NT2/D1 (cell line): ENCODE data around the gene MVK.

Experiments used
- YY1 ChIP-seq: IDR thresholded peaks from 2 replicates; pipeline ENCODE4 v1.6.1; 2011; ENCODE audit not compliant: insufficient read length, insufficient read depth
- ZNF274 ChIP-seq: IDR thresholded peaks from 2 replicates; pipeline ENCODE4 v1.6.1; 2011; ENCODE audit warnings: mild to moderate bottlenecking, low read depth, low read length

DNA sequence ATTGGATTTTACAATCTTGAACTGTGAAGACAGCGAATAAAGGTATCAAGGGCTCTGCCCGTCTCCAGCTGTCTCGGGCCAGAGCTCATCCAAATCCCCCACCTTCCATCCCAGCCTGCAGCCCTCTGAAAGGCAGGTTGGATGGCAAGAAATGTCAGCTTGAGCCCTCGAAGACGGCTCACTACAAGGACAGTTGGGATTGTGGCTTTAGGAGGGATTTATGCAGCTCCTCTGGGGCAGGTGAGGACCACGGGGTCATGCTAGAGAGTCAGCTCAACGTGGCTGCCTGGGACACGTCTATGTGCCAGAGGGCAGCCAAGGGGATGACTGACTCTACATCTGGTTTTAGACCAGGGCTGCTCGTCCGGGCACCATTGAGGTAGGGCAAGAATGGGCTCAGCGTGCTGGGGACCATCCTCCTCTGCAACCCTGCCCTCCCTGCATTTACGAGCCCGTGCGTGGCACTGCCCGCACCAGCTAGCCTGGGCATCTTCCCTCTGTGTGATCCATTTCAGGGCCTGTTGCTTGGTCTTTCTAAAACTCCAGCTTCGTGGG, 16.2 kb downstream of the MVK start:
- TF ChIP-seq ZNF274 (no peak), YY1 (no peak)
